ENCODE measurements around the gene IL18R1.

The IL18R1 gene

DNA sequence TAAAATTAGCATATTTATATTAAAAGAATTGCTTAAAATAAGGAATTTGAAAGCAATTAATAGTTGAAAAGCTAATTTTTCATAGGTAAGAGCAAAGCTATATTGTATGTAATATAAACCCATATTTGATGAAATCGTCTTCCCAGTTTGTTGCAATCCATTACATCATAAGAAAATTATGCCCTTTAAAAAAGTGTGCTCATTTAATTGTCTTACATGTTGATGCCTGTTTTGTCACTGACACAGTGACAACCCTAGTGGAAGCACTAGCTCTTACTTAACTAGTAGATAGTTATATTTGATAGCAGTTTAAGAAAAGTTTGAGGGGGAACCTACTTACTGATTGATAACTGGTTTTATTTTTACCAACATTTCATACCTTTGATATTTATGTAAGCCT lies 37.3 kb downstream of the IL18R1 start:
- no peak for DNase-seq

DNA sequence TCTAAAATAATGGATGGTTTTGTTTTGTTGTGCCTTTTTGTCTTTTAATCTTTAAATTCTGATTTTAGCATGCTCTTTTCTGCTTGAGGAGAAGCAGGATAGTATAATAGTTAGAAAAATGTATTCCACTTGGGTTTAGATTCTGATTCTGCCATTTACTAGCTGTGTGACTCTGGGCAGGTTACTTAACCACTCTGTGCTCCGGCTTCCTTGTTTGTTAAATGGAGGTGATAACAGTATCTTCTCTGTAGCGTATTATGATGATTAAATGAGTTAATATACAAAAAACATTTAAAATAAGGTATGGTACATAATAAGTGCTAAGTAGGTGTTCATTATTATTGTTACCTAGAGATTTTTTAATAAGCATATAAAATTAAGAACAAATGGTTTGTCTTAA lies 40.4 kb downstream of the IL18R1 start:
- DNase-seq = no peak

DNA sequence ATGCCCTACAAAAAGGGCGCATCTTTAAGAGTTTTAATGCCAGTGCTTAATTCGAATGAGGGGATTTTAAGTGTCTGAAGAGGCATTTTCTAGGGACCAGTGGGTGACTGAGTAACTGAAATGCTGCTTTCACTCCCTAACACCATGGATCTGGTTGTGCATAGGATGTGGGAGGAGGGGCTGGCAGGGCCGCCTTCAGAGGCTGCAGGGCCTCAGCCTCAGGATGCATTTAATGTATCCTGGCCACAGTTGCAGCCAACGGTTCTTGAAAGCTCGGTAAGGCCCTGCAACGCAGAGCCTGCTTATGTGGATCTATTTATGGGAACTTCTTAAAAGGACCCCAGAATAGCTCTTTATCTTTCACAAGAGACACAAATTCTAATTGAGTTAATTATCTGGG lies 41.6 kb downstream of the IL18R1 start:
- no peak for DNase-seq

DNA sequence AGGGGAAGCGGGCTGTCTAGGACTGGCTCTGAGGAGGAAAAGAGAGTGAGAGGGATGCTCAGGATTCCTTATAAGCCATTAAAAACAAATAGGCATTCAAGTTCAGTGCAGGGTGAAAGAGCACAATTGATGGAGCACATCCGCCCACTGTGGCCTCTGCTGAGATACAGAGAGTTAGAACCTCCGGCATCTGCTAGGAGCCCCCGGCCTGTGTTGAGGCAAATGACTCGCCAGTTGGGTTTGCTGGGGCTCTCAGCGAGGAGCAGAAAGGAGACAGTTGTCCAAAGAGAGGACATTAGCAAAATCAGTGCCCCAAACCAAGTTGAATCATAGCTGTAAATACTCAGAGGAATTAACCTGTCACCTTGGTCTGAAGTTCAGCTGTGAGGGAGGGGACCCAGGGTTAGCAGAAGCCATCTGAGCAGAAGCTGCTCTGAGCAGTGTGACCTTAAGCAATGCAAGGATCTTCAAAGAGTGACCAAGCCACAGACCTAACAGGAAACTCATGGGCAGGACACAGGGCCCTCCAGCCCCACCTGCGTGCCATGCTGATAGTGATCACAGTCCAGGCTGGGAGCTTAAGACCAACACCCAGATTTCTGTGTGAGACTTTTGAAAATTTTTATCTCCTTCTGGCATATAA lies 44.0 kb downstream of the IL18R1 start:
- no peak for DNase-seq

DNA sequence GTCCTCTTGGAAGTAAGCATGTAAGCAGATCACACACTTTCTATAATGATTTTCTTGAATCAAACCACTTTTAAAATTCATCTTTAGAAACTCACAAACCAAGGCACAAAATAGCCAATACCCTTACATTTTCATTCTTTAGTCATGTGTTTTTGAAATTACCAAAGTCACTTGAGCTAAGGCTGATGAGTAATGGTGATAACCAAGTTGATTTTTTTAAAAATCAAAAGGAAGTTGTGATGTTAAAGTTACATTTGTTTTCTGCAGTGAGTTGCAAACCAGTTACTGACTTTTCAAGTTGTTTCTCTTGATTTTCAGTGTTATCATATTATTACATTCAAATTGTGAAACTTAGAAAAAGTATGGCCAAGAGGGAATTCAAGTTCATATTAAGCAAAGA lies 45.9 kb downstream of the IL18R1 start:
- no peak for DNase-seq

DNA sequence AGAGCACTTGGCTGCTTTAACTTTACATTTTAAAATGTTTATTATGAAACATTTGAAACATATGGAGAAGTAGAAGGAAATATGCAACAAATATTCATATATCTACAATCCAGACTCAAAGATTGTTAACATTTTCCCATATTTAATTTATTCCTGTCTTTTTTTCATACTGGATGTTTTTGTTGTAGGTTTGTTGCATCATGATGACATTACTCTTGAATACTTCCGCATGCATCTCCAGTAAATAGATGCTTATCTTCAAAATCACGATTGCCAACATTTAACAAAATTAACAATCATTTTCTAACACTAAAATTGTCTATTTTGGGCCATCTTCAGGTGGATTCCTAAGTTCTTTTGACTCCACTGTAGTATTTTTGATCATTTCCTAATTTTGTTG lies 46.3 kb downstream of the IL18R1 start:
- no peak for DNase-seq

DNA sequence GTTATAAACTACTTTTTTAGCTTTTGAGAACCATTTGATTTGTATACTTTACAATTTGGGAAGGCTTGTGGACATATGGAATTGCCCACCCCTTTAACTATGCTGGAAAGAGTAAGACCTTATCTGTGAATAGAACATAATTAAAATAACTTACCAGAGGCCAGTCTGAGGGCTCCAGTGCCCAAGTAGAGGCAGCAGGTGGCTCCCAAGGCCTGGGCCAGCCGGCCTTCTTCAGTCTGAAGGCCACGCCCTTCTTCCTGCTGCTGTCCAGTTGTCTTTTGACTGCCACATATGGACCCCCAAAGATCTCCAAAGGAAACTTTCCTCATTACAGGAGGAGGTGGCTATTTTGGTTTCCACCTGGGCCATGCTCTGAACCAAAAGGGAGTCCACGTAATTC lies 55.4 kb downstream of the IL18R1 start:
- no peak for DNase-seq

DNA sequence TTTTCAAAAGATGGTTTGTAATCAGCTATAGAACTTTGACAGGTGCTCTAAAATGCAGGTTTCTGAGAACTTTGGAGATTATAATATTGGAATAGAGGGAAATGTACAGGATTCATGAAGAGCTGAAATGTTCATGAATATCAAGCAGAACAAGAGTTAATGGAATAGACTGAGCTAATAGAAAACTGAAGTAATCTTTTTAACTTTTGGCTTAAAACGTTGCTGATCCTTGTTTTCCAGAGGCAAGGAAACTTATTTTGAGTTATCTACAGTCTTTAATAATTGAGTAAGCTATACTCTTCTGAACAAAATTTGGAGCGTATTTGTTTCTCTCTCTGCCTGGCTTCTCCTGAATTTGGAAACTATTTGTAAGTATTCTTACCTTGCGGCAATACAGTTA lies 56.6 kb downstream of the IL18R1 start:
- DNase-seq = no peak

DNA sequence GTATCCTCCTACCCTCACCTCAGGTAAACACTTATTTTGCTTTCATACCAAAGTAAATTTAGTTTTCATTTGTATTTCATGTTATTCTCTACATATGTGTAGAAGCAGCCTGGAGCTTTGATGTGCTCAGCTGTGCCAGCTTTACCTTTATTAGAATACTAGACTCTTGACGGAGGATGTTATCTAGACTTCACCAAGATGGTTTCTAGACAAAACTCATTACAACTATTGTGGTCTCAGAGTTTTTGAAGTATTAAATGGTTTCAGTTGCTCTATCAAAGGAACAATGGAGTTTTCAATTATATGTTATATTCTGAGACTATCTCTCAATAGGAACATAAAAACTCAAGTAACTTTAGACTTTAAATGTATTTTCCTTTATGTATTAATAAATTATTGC lies 62.4 kb downstream of the IL18R1 start:
- no peak for DNase-seq

DNA sequence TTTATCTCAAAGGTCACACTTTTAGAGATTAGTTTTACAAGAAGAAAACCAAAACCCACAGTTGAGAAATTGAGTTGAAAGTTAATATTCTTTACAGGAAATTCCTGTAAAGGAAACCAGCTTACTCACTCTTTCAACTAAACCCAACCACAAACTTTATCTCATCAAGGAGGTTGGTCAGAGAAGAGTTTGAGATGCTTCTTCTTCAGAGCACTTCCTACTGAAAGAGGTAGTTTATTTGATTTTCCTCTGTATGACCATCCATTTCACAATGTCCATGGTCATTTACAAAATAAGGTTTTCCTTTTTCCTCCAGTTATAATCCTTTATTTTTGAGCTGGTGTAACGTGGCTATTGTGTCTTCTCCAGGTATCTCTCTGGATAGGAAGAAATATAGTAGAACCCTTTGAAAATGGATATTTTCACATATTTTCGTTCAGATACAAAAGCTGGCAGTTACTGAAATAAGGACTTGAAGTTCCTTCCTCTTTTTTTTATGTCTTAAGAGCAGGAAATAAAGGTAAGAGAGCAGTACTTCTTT lies 62.9 kb downstream of the IL18R1 start:
- DNase-seq = no peak

DNA sequence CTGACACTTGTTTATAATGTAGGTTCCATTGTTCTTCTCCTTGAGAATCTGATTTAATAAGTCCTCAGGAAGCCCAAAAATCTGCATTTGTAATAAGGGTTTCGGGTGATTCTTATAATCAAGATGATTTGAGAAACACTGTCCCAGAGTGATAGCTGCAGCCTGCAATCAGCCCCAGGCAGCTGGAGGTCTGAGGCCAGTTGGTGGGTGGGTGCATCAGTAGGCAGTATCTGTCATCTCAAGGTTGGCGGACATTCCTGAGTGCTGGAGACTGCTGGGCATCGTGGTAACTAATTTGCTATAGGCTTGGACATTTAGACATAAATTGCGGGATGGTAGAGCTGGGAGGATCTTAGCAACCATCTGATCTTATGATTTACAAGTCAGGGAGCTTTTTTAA lies 64.7 kb downstream of the IL18R1 start:
- DNase-seq = no peak

DNA sequence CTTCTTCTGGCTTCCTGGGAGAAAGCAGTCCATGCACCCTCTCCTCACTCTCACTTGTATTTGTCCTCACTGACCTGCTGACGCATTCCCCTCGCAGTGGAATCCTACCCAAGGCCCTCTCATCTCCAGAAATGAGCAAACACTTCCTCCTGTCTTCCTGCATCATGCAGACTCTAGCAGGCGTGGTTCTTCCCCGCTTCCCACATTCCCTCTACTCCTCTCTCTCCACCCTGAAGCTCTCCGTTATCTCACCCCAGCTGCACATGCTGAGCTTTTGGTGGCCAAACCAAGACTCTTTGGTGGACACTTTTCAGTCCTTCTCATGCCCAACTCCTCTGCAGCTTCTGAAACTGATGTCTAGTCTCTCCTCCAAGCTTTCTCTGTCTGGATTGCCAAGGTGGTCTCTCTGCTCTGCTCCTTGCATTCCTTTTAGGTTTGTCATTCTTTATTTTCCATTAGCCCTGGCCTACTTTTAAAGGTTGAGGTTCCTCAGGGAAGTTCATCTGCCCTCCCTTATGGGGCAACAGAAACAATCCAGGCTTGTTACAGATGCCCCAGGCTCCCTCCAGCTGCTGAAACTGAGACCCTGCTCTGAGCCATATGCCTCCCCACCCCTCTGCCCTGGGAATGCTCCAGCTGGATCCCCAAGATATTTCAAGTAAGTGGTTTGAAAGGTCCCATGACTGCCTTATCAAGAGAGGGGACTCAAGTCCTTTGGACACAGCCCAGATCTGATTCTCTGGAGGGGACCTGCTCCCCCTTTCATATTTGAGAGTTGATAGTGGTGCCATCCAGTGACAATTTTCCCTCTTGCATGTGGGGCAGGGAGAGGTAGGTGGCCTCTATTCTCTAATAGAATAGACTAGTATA lies 66.5 kb downstream of the IL18R1 start:
- DNase-seq = no peak

DNA sequence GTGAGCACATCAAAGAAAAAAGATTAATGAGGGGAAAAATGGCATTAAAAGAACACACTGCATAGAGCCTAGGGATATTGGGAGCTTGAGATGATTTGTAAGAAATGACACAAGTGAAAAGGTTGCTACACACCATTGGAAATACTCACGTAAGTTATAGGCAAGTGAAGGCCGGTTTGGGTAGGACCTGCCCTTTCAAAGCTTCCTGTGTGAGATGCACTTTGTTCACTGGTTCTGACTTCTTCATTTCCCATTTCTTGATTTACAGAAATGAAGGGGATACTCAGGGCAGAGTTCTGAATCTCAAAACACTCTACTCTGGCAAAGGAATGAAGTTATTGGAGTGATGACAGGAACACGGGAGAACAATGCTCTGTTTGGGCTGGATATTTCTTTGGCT lies 67.3 kb downstream of the IL18R1 start, which contains the start of gene IL18RAP:
Gene IL18RAP (plus strand): TSS at position 251 of the 400 bp plus-strand sequence. CDS start 118 bp downstream, at position 369.
- DNase-seq = no peak

DNA sequence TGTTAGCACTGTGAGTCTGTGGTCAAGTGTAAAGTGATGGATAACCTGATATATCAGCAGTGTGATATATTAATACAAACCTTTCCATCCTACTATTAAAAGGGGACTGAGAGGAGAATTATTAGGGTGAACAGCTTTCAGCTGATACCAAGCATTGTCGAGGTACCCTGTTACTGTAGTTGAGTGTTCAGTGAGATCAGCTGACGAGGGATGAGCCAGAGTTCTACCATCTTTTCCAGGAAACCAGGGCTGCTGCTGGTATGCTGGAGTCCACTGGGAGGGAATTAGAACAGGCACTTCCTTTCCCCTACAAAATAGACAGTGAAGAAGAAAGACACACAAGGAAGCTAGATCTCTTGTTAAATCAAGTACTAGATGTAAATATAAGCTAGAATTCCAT lies 67.8 kb downstream of the IL18R1 start:
- DNase-seq = no peak

DNA sequence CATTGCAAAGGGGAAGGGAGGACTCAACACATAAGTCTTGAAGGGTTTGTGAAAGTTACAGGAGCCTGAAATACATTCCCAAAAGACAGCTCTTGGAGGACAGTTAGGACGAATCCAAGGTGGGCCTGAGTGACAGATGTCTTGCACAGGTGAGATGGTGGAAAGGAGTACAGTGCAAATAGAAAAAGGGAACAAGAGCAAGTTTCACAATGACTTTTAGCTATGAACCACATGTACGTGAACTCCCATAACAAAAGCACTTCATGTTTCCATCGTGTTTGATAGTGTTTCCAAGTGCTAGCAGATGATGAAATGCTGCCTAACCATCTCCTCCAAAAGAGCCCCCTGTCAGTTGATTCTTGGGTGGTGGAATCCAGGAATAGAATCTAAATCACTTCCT lies 69.2 kb downstream of the IL18R1 start:
- no peak for DNase-seq

DNA sequence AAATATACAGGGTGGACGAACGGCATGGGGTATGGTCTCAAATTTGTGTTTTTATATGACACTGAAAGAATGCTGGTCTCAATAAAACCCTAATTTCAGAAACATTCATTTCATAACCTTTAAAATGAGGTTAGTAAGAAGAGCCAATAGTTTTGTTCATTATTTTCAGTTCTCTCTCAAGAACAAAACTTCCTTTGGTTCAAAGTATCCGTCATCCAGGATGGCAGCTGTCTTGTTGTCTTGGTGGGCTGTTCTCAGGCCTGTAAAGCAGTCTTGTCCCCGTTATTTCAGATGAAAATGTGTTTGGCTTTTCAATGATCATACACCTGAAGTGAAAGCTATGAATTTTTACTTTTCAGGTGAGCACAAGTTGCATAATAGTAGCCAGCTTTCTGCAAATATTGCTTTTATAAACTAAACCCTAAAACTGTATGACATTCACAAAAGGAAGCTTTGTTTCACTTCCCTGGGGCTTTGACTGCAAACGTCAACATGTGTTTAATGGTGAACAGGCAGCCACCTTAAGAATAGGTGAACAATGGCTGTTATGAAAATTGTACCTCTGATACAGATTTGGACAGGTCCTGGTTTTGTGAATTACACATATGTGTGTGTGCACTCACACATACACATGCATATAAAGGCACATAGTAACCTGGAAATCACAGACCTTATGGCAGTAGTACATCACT lies 70.0 kb downstream of the IL18R1 start:
- no peak for DNase-seq

DNA sequence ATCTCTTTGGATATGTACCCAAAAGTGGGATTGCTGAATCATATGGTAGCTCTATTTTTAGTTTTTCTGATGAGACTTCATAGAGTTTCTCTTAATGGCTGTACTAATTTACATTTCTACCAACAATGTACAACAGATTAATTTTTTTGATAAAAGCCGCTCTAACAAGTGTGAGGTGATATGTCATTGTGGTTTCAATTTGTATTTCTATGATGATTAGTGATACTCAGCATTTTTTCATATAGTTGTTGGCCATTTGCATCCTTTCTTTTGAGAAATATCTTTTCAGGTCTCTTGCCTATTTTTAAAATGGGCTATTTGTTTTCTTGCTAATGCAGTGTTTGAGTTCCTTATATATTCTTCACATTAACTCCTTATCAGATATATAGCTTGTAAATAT lies 71.7 kb downstream of the IL18R1 start:
- no peak for DNase-seq

DNA sequence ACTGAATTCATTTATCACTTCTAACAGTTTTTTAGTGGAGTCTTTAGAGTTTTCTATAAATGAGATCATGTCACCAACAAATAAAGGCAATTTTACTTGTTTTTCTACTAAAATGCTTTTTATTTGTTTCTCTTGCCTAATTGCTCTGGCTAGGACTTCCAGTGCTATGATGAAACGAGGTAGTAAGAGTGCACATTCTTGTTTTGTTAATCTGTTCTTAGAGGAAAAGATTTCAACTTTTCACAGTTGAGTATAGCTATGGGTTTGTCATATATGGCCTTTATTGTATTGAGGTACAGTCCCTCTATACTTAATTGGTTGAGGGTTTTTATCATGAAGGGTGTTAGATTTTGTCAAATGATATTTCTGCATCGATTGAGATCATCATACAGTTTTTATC lies 73.0 kb downstream of the IL18R1 start:
- DNase-seq = no peak

DNA sequence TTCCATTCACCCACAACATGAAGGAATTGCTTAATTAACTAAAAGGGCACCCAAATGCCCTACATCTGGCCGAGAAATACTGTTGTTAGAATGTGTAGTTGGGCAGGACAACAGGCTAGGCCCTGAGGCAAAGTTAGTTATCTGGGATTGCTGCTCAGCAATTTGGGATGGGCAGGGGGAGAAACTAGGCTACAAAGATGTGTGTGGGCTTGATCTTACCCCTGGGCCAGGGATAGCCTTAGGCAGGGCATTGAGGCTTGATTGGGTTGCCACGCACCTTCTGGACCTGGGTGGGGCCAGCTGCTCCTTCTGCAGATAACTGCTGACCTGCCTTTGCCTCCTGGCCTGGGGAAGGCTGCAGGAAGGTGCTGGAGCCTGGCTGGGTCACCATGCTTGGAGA lies 76.8 kb downstream of the IL18R1 start:
- no peak for DNase-seq

DNA sequence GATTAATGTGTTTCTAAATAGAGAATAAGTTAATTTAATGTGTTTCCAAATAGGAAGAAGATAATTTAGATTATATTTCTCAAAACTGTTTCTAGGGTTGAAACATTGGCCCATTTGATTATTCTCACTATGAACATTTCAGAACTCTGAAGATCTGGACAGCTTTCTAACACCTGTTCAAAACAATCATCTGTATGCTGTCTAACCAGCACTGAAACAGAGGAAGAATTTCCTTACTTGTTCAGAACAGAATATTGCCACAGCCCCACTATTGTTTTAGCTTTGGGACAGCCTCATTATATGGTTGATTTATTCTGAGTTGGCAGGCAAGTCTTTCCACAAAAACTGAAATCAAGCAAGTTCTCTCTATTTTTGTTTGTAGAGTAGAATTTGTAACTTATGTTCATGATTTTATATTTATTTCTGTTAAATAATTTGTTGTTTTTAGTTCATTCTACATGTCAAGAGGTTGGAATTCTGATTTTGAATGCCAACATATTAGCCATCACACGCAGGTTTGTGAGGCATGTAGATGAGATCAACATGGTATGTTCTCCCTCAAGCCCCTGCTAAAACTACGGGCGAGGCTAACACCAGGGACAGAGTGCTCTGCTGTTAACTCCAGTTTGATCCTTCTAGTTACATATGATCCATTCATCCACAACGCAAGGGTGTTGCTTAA lies 78.5 kb downstream of the IL18R1 start:
- no peak for DNase-seq

DNA sequence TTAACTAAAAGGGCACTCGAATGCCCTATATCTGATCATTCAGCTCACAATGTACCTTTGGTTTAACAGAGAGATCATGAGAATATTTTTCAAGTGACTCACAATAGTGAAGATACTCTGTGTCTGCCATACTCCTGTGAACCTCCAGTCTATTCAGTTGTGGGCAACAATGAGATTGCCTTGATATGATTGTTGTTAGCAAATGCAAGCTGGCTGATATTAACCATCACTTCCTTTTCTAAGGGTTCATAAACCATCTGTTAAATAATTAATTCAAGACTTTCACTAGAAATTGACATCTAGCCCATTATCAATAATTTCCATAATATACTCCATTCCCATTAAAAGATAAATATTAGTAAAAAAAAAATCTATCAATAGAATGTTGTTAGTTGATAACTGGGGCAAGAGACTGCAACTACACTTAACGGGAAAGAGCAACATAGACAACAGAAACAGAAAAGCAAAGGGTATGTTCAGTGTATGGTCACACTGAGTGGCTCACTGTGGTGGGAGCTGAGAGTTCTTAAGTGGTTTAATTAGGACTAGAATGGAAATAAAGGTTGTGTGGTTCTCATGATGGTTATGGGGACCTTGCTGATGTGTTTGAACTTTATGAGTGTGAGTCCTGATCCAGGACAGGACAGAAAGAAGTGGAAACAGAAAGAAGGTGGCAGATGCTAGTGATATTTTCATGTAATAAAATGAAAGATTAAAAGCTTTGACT lies 79.2 kb downstream of the IL18R1 start:
- no peak for DNase-seq

DNA sequence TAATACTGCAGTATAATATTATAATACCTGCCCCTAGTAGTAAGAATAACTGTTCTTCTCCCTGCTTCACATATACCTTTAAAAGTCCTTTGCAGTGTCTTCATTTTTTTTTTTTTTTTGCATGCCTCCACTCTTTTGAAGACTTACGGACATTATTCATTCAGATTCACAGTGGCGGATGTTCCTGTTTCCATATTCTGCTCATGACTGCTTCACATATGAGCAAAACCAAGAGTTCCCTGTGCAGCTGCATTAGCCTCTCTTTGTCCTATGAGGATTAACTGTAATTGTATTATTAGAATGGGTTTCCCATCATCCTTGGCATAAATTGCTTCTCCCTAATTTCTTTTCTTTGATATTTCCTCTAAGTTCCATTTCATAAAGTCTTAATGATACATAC lies 80.1 kb downstream of the IL18R1 start:
- DNase-seq = no peak

Data from EL (cell line).